Motor neuron (in vitro differentiated cells): ENCODE measurements around the gene PRSS50. TPM values are rescaled to one million over a fixed set of nuclear protein-coding genes. Genes with fewer than 3 reads are reported as not detected.

Experiments used
- total RNA-seq, 8 experiments: library from RNA; unstranded; fragments of 300-600 nt; gene quantifications; 2 replicates each; pipeline versions ENCODE4 v1.2.3 to v1.2.4, GENCODE V29; 2022

Gene PRSS50
- total RNA-seq, 8 experiments from 2014 or later: 0.08 to 0.85 (median 0.24) TPM; not detected in 4

Other genes starting within 250 kb of the PRSS50 start
- gene RTP3, start 219.9 kb downstream of the PRSS50 start, total RNA-seq: under 1 TPM in 1 of 8 experiments, not detected in 7; 0.28 TPM
- gene LRRC2, start 151.6 kb downstream of the PRSS50 start, total RNA-seq: 1 to 10 TPM in 3 of 8 experiments, under 1 TPM in 5; 0.05 to 3.7 (median 0.60) TPM
- gene FAM240A, start 105.3 kb downstream of the PRSS50 start, total RNA-seq: under 1 TPM in 1 of 8 experiments, not detected in 7; 0.28 TPM
- 1 to 10 TPM in 5 of 8 experiments, under 1 TPM in 3; 0.49 to 3.3 (median 1.5) TPM for gene ALS2CL, start 24.2 kb downstream of the PRSS50 start, total RNA-seq
- 1 to 10 TPM in 3 of 8 experiments, under 1 TPM in 3, not detected in 2; 0.25 to 2.6 (median 0.82) TPM for gene TMIE, start 16.5 kb downstream of the PRSS50 start, total RNA-seq
- 1 to 10 TPM in 1 of 8 experiments, under 1 TPM in 1, not detected in 6; 0.38 to 2.4 TPM for gene MYL3, start 145.6 kb upstream of the PRSS50 start, total RNA-seq
- 1 to 10 TPM in 3 of 8 experiments, under 1 TPM in 3, not detected in 2; 0.46 to 7.8 (median 0.97) TPM for gene PTH1R, start 159.9 kb upstream of the PRSS50 start, total RNA-seq